Lower leg skin (tissue), 4 donors: ENCODE measurements around the gene UGT1A6. TPM values are rescaled to one million over a fixed set of nuclear protein-coding genes. Genes with fewer than 3 reads are reported as not detected.

ENCODE experiments used
- DNase-seq, 2 donors: peaks; one replicate each; pipeline ENCODE4 v3.0.0-alpha.2; 2019; ENCODE audit warnings: low spot score in 2 of 2
- H3K4me3 ChIP-seq: fragments of 200-600 bp; sonication (generic); 2 replicates; pipeline ENCODE4 v1.5.1; 2017; ENCODE audit warnings: mild to moderate bottlenecking, low read depth; ENCODE audit not compliant: poor library complexity, severe bottlenecking
- POLR2A ChIP-seq, 2 donors: fragments of 450-650 bp; IDR thresholded peaks; one replicate each; pipeline ENCODE4 v1.6.1; 2016 to 2017; ENCODE audit warnings: antibody characterized with exemption in 2 of 2, mild to moderate bottlenecking in 1 of 2, moderate library complexity in 1 of 2
- WGBS, 2 donors: methylation state at CpG; one replicate each; pipeline ENCODE4 v1.1.5; 2018; 5-methylcytosine and 5-hydroxymethylcytosine counted together
- intact Hi-C: fragments of 100-400 bp; cut with DNase I; formaldehyde crosslinking; loops from one replicate; pipeline ENCODE4 v1.15.0; 2023; ENCODE audit warnings: low total_unique reads
- total RNA-seq, 4 donors: library from RNA; depleted of rRNA; stranded (reverse); fragments of >200 nt; gene quantifications; one replicate each; pipeline ENCODE4 v1.1.0, GENCODE V29; 2016
- TF ChIP-seq, protein P1 (sequence below), 3 donors: fragments of 450-650 bp; IDR thresholded peaks; one replicate each; pipeline ENCODE4 v1.5.1; 2016; ENCODE audit warnings: antibody characterized with exemption in 3 of 3, mild to moderate bottlenecking in 3 of 3, moderate library complexity in 2 of 3

The UGT1A6 gene
- total RNA-seq, 4 donors from 2014 or later = 11.5 to 35.6 (median 14.4) TPM

DNA sequence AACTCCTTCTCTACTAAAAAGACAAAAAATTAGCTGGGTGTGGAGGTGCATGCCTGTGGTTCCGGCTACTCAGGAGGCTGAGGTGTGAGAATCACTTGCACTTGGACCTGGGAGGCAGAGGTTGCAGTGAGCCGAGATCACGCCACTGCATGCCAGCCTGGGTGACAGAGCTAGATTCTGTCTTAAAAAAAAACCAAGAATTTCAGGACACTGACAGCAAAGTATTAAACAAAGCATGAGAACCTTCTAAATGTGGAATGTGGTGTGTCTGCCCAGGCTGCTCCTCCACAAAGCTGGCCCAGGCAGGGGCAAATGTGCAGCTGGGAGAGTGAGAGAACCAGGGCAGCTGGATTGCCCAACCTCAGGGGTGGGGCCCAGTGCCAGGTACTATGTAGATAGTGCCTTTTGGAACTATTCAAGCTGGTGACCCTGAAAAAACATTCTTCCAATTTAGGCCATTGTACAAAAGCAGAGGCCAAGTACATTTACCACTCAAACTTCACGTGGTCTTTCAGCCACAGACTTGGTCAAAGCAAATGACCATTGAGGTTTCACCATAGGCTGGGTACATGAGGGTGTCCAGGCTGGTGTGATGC is 13.3 kb downstream of the UGT1A6 start:
- intact Hi-C loops = no loop called here

DNA sequence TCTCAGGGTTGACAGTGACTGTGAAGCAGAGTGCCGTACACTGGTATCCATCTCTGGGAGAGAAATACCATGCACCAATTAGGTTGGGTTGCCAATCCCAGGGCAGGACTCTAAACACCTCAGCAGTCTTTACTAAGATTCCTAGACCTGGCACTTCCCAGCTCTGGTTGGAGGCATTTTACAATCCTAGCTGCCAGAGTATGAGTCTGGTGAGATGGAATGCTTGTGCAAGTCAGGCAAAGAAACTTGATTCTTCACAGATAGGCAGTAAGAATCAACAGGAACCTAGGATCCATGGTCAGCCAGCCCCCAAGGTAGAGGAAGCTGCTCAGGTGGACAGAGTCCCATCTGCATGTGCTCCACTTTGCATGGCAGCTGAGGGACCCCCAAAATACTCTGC is 14.0 kb downstream of the UGT1A6 start:
- no peak overlapping the region for H3K4me3 ChIP-seq
- WGBS, 2 donors = 17 to 71% methylated on average over 1 of the region's 1 CpG
- TF ChIP-seq, protein P1, sequence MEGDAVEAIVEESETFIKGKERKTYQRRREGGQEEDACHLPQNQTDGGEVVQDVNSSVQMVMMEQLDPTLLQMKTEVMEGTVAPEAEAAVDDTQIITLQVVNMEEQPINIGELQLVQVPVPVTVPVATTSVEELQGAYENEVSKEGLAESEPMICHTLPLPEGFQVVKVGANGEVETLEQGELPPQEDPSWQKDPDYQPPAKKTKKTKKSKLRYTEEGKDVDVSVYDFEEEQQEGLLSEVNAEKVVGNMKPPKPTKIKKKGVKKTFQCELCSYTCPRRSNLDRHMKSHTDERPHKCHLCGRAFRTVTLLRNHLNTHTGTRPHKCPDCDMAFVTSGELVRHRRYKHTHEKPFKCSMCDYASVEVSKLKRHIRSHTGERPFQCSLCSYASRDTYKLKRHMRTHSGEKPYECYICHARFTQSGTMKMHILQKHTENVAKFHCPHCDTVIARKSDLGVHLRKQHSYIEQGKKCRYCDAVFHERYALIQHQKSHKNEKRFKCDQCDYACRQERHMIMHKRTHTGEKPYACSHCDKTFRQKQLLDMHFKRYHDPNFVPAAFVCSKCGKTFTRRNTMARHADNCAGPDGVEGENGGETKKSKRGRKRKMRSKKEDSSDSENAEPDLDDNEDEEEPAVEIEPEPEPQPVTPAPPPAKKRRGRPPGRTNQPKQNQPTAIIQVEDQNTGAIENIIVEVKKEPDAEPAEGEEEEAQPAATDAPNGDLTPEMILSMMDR (IDR thresholded peaks at IDR 0.05) = no peak
- no peak for TF ChIP-seq POLR2A (IDR thresholded peaks at IDR 0.05)
- peak in 1 of 2 donors; percentile 45 for DNase-seq
- intact Hi-C loops = no loop called here

More for the DNA sequence above, 13.3 kb downstream of the UGT1A6 start:
- 41 to 49% methylated on average over 4 of the region's 4 CpGs for WGBS, 2 donors
- no peak overlapping the region for H3K4me3 ChIP-seq
- no peak for TF ChIP-seq POLR2A (IDR thresholded peaks at IDR 0.05)
- TF ChIP-seq, protein P1 (IDR thresholded peaks at IDR 0.05) = no peak
- peak in 1 of 2 donors; percentile 78 for DNase-seq

DNA sequence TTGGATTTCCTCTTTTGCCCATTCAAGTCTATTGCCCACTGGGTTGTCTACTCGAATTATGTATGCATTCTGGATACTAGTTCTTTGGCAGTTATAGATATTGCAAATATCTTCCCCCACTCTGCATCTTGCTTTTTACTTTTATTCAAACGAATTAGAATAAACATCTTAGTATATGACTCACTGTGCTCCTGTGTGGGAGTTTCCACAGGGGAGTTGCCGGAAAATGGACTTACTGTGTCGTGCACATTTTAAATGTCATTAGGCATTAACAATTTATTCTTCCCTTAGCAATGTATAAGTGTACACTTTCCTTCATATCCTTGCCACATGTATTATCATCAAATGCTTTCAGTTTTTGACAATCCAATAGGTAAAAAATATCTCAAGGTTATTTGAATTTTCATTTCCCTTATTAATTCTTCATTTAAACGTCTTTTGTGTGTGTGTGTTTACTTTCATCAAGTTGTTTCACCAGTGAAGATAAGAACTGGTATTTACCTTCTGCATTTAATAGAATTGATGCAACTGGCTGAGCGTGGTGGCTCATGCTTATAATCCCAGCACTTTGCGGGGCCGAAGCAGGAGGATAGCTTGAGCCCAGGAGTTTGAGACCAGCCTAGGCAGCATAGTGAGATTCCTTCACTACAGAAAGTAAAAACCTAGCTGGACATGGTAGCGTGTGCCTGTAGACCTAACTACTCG is 15.4 kb downstream of the UGT1A6 start:
- no peak for TF ChIP-seq POLR2A (IDR thresholded peaks at IDR 0.05)
- TF ChIP-seq, protein P1 (IDR thresholded peaks at IDR 0.05) = no peak
- intact Hi-C loops = no loop called here
- no peak for DNase-seq
- no peak overlapping the region for H3K4me3 ChIP-seq
- 62 to 63% methylated on average over 10 of the region's 10 CpGs for WGBS, 2 donors

- TF ChIP-seq, protein P1 (IDR thresholded peaks at IDR 0.05) = no peak
- no peak for TF ChIP-seq POLR2A (IDR thresholded peaks at IDR 0.05)
- no peak overlapping the region for H3K4me3 ChIP-seq
- peak in 1 of 2 donors; percentile 34 for DNase-seq
- intact Hi-C loops = no loop called here
- 79 to 90% methylated on average over 5 of the region's 5 CpGs for WGBS, 2 donors
These were observed 16.3 kb downstream of the UGT1A6 start for GRCh38 chr2:233708942-233709341.

GRCh38 chr2:233711312-233712008 is 18.8 kb downstream of the UGT1A6 start:
- TF ChIP-seq, protein P1 (IDR thresholded peaks at IDR 0.05) = no peak
- TF ChIP-seq POLR2A (IDR thresholded peaks at IDR 0.05) = no peak
- intact Hi-C loops = loop anchor here (5.0 kb wide), 1 partner anchor 229 kb away; no protein-coding TSS in a partner anchor

More at GRCh38 chr2:233711312-233712008, 18.8 kb downstream of the UGT1A6 start:
- H3K4me3 ChIP-seq = no peak overlapping the region
- 37 to 38% methylated on average over 11 of the region's 11 CpGs for WGBS, 2 donors
- DNase-seq = peak; percentile 73 to 92
